HG03469 (cell line): ENCODE results near the gene MARCHF9.
"Not testable (repeated sequence)": the region's sequence is repeated elsewhere in the genome, so short reads cannot be mapped to it uniquely, and the experiment has no call there.

Experiments used
- ATAC-seq: cut with Tn5 transposase; IDR thresholded peaks from one replicate; pipeline ENCODE4 v1.9.1; 2021; ENCODE audit warnings: mild to moderate bottlenecking, moderate library complexity, moderate number of reproducible peaks; ENCODE audit not compliant: unreplicated experiment

MARCHF9 gene

GRCh38 chr12:57754411-57755193 lies at the start of gene MARCHF9:
Gene MARCHF9, plus strand, starts transcription at chr12:57755103. Its CDS starts 426 bp downstream, at chr12:57755529.
- no peak for ATAC-seq

GRCh38 chr12:57707250-57707649 lies 47.7 kb upstream of the MARCHF9 start:
- ATAC-seq, result no peak

- ATAC-seq, result no peak
These were observed 46.6 kb upstream of the MARCHF9 start for GRCh38 chr12:57708296-57708695.

GRCh38 chr12:57712701-57713100 lies 42.2 kb upstream of the MARCHF9 start:
- no peak for ATAC-seq

- ATAC-seq, result no peak
These were observed 41.7 kb upstream of the MARCHF9 start for GRCh38 chr12:57713209-57713608.

- ATAC-seq, result not testable (repeated sequence)
These were observed 39.7 kb upstream of the MARCHF9 start for GRCh38 chr12:57715036-57715748.

- ATAC-seq, result no peak
These were observed 39.1 kb upstream of the MARCHF9 start for GRCh38 chr12:57715786-57716185.

GRCh38 chr12:57716305-57716704 lies 38.6 kb upstream of the MARCHF9 start:
- ATAC-seq, result no peak

GRCh38 chr12:57717131-57717530 lies 37.8 kb upstream of the MARCHF9 start:
- ATAC-seq, result no peak

GRCh38 chr12:57717846-57718640 lies 36.9 kb upstream of the MARCHF9 start:
- no peak for ATAC-seq

GRCh38 chr12:57718641-57719528 lies 36.0 kb upstream of the MARCHF9 start:
- no peak for ATAC-seq

- ATAC-seq, result no peak
These were observed 34.9 kb upstream of the MARCHF9 start for GRCh38 chr12:57719777-57720605.

GRCh38 chr12:57720606-57721595 lies 34.0 kb upstream of the MARCHF9 start:
- no peak for ATAC-seq

- not testable (repeated sequence) for ATAC-seq
These were observed 32.9 kb upstream of the MARCHF9 start for GRCh38 chr12:57721846-57722608.

- no peak for ATAC-seq
These were observed 31.9 kb upstream of the MARCHF9 start for GRCh38 chr12:57722716-57723629.

- no peak for ATAC-seq
These were observed 31.3 kb upstream of the MARCHF9 start for GRCh38 chr12:57723630-57723962.
